Testis (tissue), 2 donors: Measurements from ENCODE around the gene SPDYE4.

Source experiments
- POLR2A ChIP-seq: fragments of 450-650 bp; IDR thresholded peaks from one replicate; pipeline ENCODE4 v1.6.1; 2017; ENCODE audit warnings: antibody characterized with exemption, mild to moderate bottlenecking, moderate library complexity
- TF ChIP-seq, protein P1 (sequence below), 3 experiments: fragments of 450-650 bp in 2 of 3; fragments of 200-600 bp in 1 of 3; sonication (generic) in 1 of 3; IDR thresholded peaks; one replicate each; pipeline ENCODE4 v1.5.1; 2016 to 2019; ENCODE audit warnings: antibody characterized with exemption in 3 of 3, mild to moderate bottlenecking in 2 of 3, moderate library complexity in 1 of 3

DNA sequence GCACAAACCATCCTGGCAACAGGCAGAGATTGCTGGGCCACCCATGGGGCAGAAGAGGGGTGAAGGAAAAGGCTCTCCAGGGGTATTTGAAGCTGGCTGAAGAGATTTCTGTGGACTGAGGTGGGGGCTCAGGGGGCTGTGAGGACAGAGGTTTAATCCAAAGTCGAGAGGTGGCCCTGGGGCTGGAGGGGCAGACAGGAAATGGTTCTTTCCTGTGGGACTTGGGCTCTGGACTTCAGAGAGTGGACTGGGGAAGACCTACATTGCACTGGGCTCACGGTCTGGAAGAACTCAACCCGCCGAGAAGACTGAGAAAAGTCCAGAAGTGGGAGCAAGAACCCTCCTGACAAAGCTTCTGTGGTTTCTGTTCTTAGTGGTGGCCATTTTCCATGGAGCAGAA, 16.6 kb downstream of the SPDYE4 start:
- TF ChIP-seq, protein P1, sequence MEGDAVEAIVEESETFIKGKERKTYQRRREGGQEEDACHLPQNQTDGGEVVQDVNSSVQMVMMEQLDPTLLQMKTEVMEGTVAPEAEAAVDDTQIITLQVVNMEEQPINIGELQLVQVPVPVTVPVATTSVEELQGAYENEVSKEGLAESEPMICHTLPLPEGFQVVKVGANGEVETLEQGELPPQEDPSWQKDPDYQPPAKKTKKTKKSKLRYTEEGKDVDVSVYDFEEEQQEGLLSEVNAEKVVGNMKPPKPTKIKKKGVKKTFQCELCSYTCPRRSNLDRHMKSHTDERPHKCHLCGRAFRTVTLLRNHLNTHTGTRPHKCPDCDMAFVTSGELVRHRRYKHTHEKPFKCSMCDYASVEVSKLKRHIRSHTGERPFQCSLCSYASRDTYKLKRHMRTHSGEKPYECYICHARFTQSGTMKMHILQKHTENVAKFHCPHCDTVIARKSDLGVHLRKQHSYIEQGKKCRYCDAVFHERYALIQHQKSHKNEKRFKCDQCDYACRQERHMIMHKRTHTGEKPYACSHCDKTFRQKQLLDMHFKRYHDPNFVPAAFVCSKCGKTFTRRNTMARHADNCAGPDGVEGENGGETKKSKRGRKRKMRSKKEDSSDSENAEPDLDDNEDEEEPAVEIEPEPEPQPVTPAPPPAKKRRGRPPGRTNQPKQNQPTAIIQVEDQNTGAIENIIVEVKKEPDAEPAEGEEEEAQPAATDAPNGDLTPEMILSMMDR (IDR thresholded peaks at IDR 0.05) = no peak
- no peak for TF ChIP-seq POLR2A
